DOHH2 (cell line): ENCODE results near the gene RNF180.

ENCODE experiments used
- H3F3A ChIP-seq: fragments of 200-600 bp; sonication (generic), shearing (Covaris generic); 2 replicates; pipeline ENCODE4 v1.6.0; 2016; ENCODE audit warnings: antibody characterized with exemption, mild to moderate bottlenecking; ENCODE audit not compliant: control insufficient read depth, insufficient read depth
- H3K27ac ChIP-seq: fragments of 200-600 bp; sonication (generic); 2 replicates; pipeline ENCODE4 v1.5.1; 2014; ENCODE audit warnings: low read depth, mild to moderate bottlenecking, low read length, moderate library complexity
- H3K27me3 ChIP-seq: fragments of 200-600 bp; sonication (generic); 2 replicates; pipeline ENCODE4 v1.6.1; 2014; ENCODE audit warnings: mild to moderate bottlenecking, low read length, mixed read lengths; ENCODE audit not compliant: control insufficient read depth
- H3K36me3 ChIP-seq: fragments of 200-600 bp; sonication (generic); 2 replicates; pipeline ENCODE4 v1.6.1; 2014; ENCODE audit warnings: mild to moderate bottlenecking, low read length, moderate library complexity, mixed read lengths; ENCODE audit not compliant: control insufficient read depth
- H3K4me1 ChIP-seq: fragments of 200-600 bp; sonication (generic); 2 replicates; pipeline ENCODE4 v1.6.1; 2014; ENCODE audit warnings: mild to moderate bottlenecking, low read length, mixed read lengths; ENCODE audit not compliant: control insufficient read depth
- H3K4me2 ChIP-seq: fragments of 200-600 bp; sonication (generic); 2 replicates; pipeline ENCODE4 v1.6.0; 2014; ENCODE audit warnings: mild to moderate bottlenecking, low read length, moderate library complexity
- H3K4me3 ChIP-seq: fragments of 200-600 bp; sonication (generic); 2 replicates; pipeline ENCODE4 v1.5.1; 2014; ENCODE audit warnings: mild to moderate bottlenecking, low read length, mixed read lengths
- H3K79me2 ChIP-seq: fragments of 200-600 bp; sonication (generic); 2 replicates; pipeline ENCODE4 v1.6.1; 2014; ENCODE audit warnings: mild to moderate bottlenecking, low read length, mixed read lengths; ENCODE audit not compliant: control insufficient read depth
- H3K9me2 ChIP-seq: fragments of 200-600 bp; sonication (generic); replicated peaks from 2 replicates; pipeline ENCODE4 v1.6.1; 2014; ENCODE audit warnings: mild to moderate bottlenecking, low read length, mixed read lengths; ENCODE audit not compliant: control insufficient read depth
- H3K9me3 ChIP-seq: fragments of 200-600 bp; sonication (generic); 2 replicates; pipeline ENCODE4 v1.6.1; 2014; ENCODE audit warnings: antibody characterized with exemption, low read length, mixed read lengths; ENCODE audit not compliant: control insufficient read depth, insufficient read depth
- H4K20me1 ChIP-seq: fragments of 200-600 bp; sonication (generic); 2 replicates; pipeline ENCODE4 v1.6.0; 2014; ENCODE audit warnings: low read depth, mild to moderate bottlenecking, antibody characterized with exemption, low read length, moderate library complexity; ENCODE audit not compliant: control insufficient read depth, insufficient read depth
- EZH2phosphoT487 ChIP-seq: fragments of 200-600 bp; sonication (generic); IDR thresholded peaks from 2 replicates; pipeline ENCODE4 v1.6.1; 2017; ENCODE audit warnings: borderline replicate concordance, mild to moderate bottlenecking, antibody characterized with exemption, low read length, moderate library complexity, mixed read lengths
- TF ChIP-seq, protein P1 (sequence below): fragments of 200-600 bp; sonication (generic); IDR thresholded peaks from one replicate; pipeline ENCODE4 v1.5.1; 2014; ENCODE audit warnings: antibody characterized with exemption, mild to moderate bottlenecking, low read depth, low read length; ENCODE audit not compliant: poor library complexity, severe bottlenecking

The RNF180 gene

DNA sequence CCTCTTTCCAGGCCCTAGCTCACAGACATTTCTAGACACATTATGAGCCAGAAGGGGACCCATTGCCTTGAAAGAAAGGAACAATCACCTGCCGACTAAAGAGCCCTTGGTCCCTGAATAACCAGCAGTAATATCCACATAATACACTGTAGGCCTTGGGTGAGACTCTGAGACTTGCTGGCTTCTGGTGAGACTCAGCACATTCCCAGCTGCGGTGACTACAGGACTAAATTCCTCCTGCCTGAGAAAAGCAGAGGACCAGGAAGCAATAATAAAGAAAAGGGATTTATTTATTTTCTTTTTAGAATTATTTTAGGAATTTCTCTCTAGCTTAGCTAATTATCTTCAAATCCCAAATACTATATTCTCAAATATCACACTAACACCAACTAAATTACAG lies 252.4 kb downstream of the RNF180 start:
- Histone ChIP-seq H3K9me2 (no peaks in the 10 kb centered on the region), H3K27ac (no peak overlapping the region), H3K4me2 (no peak overlapping the region), H3K36me3 (no peaks in the 10 kb centered on the region), H4K20me1 (no peaks in the 10 kb centered on the region), H3K79me2 (no peaks in the 10 kb centered on the region), H3F3A (no peaks in the 10 kb centered on the region), H3K9me3 (no peaks in the 10 kb centered on the region), H3K4me3 (no peak overlapping the region), H3K27me3 (no peaks in the 10 kb centered on the region), H3K4me1 (no peaks in the 10 kb centered on the region)
- TF ChIP-seq EZH2phosphoT487 = no peak
- TF ChIP-seq, protein P1, sequence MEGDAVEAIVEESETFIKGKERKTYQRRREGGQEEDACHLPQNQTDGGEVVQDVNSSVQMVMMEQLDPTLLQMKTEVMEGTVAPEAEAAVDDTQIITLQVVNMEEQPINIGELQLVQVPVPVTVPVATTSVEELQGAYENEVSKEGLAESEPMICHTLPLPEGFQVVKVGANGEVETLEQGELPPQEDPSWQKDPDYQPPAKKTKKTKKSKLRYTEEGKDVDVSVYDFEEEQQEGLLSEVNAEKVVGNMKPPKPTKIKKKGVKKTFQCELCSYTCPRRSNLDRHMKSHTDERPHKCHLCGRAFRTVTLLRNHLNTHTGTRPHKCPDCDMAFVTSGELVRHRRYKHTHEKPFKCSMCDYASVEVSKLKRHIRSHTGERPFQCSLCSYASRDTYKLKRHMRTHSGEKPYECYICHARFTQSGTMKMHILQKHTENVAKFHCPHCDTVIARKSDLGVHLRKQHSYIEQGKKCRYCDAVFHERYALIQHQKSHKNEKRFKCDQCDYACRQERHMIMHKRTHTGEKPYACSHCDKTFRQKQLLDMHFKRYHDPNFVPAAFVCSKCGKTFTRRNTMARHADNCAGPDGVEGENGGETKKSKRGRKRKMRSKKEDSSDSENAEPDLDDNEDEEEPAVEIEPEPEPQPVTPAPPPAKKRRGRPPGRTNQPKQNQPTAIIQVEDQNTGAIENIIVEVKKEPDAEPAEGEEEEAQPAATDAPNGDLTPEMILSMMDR = no peak
